ENCODE measurements around the gene PAM16. TPM values are rescaled to one million over a fixed set of nuclear protein-coding genes. Genes with fewer than 3 reads are reported as not detected.

PAM16 gene
- total and polyA plus RNA-seq, 10 donors: 26.7 to 88.8 (median 41.1) TPM

DNA sequence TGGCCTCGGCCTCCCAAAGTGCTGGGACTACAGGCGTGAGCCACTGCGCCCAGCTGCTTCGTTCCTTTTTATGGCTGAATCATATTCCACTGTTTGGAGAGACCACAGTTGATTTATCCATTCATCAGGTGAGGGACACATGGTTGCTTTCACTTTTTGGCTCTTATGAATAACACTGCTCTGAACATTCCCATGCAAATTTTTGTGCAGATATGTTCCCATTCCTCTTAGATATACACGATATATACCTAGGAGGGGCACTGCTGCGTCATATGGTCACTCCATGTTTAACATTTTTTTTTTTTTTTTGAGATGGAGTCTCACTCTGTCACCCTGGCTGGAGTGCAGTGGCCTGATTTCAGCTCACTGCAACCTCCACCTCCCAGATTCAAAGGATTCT lies 49.2 kb downstream of the PAM16 start:
- Histone ChIP-seq H3K36me3 (peaks cover 0 to 9% (median 0%) of the 10 kb centered on the region in 6 donors), H3K4me3 (no peak overlapping the region), H3K27me3 (replicated peaks in 1 of 7) (no peaks in the 10 kb centered on the region), H3K9me3 (no peaks in the 10 kb centered on the region), H3K4me1 (peaks cover 6 to 39% (median 19%) of the 10 kb centered on the region in 6 donors), H3K27ac (no peak overlapping the region)
- no peak for DNase-seq
- WGBS, 5 donors: 90 to 99% (median 96%) methylated on average over 6 of the region's 6 CpGs
- intact Hi-C loops (cut with DNase I; ENCODE audit: low total_unique reads): no loop called here
- TF ChIP-seq, protein P1, sequence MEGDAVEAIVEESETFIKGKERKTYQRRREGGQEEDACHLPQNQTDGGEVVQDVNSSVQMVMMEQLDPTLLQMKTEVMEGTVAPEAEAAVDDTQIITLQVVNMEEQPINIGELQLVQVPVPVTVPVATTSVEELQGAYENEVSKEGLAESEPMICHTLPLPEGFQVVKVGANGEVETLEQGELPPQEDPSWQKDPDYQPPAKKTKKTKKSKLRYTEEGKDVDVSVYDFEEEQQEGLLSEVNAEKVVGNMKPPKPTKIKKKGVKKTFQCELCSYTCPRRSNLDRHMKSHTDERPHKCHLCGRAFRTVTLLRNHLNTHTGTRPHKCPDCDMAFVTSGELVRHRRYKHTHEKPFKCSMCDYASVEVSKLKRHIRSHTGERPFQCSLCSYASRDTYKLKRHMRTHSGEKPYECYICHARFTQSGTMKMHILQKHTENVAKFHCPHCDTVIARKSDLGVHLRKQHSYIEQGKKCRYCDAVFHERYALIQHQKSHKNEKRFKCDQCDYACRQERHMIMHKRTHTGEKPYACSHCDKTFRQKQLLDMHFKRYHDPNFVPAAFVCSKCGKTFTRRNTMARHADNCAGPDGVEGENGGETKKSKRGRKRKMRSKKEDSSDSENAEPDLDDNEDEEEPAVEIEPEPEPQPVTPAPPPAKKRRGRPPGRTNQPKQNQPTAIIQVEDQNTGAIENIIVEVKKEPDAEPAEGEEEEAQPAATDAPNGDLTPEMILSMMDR (IDR thresholded peaks at IDR 0.05 in 8 of 11, conservative IDR thresholded peaks at IDR 0.05 in 3 of 11): no peak
- TF ChIP-seq POLR2A (IDR thresholded peaks at IDR 0.05) (no peak), POLR2AphosphoS5 (IDR thresholded peaks at IDR 0.05) (no peak)

DNA sequence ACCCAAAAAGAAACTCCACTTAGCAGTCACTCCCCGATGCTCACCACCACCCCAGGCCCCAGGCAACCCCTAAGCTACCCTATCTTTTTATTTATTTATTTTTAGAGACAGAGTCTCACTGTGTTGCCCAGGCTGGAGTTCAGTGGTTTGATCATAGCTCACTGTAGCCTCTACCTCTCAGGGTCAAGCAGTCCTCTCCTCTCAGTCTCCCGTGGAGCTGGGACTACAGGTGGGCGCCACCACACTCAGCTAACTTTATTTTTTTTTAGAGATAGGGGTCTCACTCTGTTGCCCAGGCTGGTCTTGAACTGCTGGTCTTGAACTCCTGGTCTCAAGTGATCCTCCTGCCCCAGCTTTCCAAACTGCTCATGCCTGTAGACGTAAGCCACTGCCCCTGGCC lies 49.9 kb downstream of the PAM16 start:
- no peak for DNase-seq
- Histone ChIP-seq H3K4me3 (no peak overlapping the region), H3K9me3 (no peaks in the 10 kb centered on the region), H3K36me3 (peaks cover 0 to 9% (median 0%) of the 10 kb centered on the region in 6 donors), H3K27ac (no peak overlapping the region), H3K4me1 (peaks cover 0 to 31% (median 11%) of the 10 kb centered on the region in 6 donors), H3K27me3 (replicated peaks in 1 of 7) (no peaks in the 10 kb centered on the region)
- intact Hi-C loops (cut with DNase I; ENCODE audit: low total_unique reads): no loop called here
- TF ChIP-seq, protein P1 (IDR thresholded peaks at IDR 0.05 in 8 of 11, conservative IDR thresholded peaks at IDR 0.05 in 3 of 11): no peak
- TF ChIP-seq POLR2AphosphoS5 (IDR thresholded peaks at IDR 0.05): no peak
- TF ChIP-seq POLR2A (IDR thresholded peaks at IDR 0.05): no peak
- WGBS, 5 donors: 94 to 98% (median 96%) methylated on average over 4 of the region's 4 CpGs

DNA sequence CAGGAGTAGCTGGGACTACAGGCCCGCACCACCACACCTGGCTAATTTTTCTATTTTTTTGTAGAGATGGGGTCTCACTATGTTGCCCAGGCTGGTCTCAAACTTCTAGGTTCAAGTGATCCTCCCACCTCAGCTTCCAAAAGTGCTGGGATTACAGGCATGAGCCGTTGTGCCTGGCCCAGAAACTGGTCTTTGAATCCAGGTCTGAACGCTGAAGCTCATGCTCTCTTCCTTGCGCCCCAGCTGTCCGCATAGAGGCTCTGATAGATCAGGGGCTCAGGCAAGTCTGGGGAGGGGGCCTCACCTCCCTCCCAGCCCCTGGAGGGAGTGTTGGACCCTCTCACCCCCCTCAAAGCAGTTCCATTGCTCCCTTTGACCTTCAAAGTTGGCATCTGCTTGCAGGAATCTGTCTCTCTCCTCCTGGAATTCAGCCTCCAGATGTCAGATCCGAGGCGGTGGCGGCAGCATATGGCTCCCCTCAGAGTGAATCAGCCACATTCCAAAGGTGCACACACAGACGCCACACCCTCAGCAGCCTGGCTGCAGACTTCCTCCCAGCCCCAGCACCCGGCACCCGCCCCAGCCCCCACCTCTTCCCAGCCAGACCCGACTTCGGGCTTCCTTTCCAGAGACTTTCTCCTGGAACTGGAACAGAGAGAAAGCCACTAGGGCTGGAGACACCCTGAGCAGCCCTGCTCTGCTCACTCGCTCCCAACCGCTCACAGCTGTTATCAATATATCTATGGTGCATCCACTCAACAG lies 52.2 kb downstream of the PAM16 start:
- TF ChIP-seq POLR2AphosphoS5 (IDR thresholded peaks at IDR 0.05): peak in 1 of 3 donors; percentile 12
- TF ChIP-seq, protein P1 (IDR thresholded peaks at IDR 0.05 in 8 of 11, conservative IDR thresholded peaks at IDR 0.05 in 3 of 11): no peak
- TF ChIP-seq POLR2A (IDR thresholded peaks at IDR 0.05): no peak
- DNase-seq: no peak
- H3K9me3 ChIP-seq: no peaks in the 10 kb centered on the region
- peaks cover 0 to 14% (median 6%) of the 10 kb centered on the region in 6 donors for H3K4me1 ChIP-seq
- intact Hi-C loops (cut with DNase I; ENCODE audit: low total_unique reads): no loop called here
- no peak overlapping the region for H3K4me3 ChIP-seq
- 42 to 60% (median 49%) methylated on average over 14 to 15 of the region's 15 CpGs for WGBS, 5 donors
- peak overlapping the region in 4 of 8 donors; percentile 5 to 22 (median 18) for H3K27ac ChIP-seq
- H3K36me3 ChIP-seq: peaks cover 0 to 8% (median 0%) of the 10 kb centered on the region in 6 donors
- peaks cover 0 to 3% (median 0%) of the 10 kb centered on the region in 7 donors for H3K27me3 ChIP-seq (replicated peaks in 1 of 7)

DNA sequence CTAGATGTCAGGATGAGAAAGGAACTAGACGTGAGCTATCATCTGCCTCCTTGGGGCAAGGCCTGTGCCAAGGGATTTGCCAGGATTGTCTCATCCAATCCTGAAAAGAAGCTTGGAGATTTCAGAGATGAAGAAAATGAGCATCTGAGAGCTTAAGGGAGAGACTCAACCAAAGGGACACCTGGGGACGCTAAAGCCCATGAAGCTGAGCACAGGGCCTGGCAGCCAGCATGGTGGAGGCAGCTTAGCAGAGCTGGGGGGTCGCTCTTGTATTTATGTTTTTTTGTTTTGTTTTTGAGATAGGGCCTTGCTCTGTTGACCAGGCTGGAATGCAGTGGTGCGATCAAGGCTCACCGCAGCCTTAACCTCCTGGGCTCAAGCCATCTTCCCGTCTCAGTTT lies 53.6 kb downstream of the PAM16 start:
- no peak for DNase-seq
- no peaks in the 10 kb centered on the region for H3K9me3 ChIP-seq
- H3K4me1 ChIP-seq: peaks cover 0 to 23% (median 6%) of the 10 kb centered on the region in 6 donors
- no peak for TF ChIP-seq POLR2AphosphoS5 (IDR thresholded peaks at IDR 0.05)
- TF ChIP-seq POLR2A (IDR thresholded peaks at IDR 0.05): no peak
- TF ChIP-seq, protein P1 (IDR thresholded peaks at IDR 0.05 in 8 of 11, conservative IDR thresholded peaks at IDR 0.05 in 3 of 11): no peak
- peaks cover 0 to 8% (median 0%) of the 10 kb centered on the region in 6 donors for H3K36me3 ChIP-seq
- H3K4me3 ChIP-seq: no peak overlapping the region
- intact Hi-C loops (cut with DNase I; ENCODE audit: low total_unique reads): no loop called here
- no peak overlapping the region for H3K27ac ChIP-seq
- WGBS, 5 donors: 89 to 96% (median 92%) methylated on average over 6 of the region's 6 CpGs
- peaks cover 0 to 13% (median 0%) of the 10 kb centered on the region in 7 donors for H3K27me3 ChIP-seq (replicated peaks in 1 of 7)
